OCI-LY3 (cell line): ENCODE data around the gene ARMC8.

Source experiments
- EZH2phosphoT487 ChIP-seq: fragments of 200-600 bp; shearing (Covaris generic); IDR thresholded peaks from 2 replicates; pipeline ENCODE4 v1.6.1; 2018; ENCODE audit warnings: antibody characterized with exemption, mixed run types, low read depth
- TF ChIP-seq, protein P1 (sequence below): fragments of 200-600, 300-600 bp; sonication (generic); IDR thresholded peaks from 2 replicates; pipeline ENCODE4 v1.5.1; 2014; ENCODE audit warnings: antibody characterized with exemption, low read length, low read depth

DNA sequence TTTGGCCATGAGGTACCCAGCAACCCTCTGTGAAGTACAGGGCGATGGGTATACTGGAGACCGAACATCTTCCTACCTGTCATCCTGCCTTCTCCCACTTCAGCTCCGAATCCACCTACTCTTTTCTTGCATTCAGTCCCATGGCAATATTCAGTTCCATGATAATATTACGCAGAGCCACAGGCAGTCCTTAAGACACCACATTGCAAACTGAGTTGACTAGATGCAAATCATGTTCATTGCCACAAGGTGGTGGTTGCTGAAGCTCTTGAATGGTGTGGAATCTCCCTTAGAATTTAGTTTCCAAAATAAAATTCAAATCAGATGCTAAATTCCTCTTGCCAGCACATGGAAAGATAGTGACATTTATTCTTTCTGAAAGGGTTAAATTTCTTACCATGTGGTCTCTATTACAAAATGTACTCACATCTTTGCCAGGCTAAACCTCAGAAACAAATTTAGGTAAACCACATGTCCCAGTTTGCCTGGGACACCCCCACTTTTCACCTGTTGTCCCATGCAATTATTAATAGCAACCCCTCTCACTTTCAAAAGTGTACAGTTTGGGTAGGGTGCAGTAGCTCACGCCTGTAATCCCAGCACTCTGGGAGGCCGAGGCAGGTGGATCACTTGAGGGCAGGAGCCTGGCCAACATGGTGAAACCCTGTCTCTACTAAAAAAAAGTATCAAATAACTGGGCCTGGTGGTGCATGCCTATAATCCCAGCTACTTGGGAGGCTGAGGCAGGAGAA, 144.2 kb downstream of the ARMC8 start:
- TF ChIP-seq, protein P1, sequence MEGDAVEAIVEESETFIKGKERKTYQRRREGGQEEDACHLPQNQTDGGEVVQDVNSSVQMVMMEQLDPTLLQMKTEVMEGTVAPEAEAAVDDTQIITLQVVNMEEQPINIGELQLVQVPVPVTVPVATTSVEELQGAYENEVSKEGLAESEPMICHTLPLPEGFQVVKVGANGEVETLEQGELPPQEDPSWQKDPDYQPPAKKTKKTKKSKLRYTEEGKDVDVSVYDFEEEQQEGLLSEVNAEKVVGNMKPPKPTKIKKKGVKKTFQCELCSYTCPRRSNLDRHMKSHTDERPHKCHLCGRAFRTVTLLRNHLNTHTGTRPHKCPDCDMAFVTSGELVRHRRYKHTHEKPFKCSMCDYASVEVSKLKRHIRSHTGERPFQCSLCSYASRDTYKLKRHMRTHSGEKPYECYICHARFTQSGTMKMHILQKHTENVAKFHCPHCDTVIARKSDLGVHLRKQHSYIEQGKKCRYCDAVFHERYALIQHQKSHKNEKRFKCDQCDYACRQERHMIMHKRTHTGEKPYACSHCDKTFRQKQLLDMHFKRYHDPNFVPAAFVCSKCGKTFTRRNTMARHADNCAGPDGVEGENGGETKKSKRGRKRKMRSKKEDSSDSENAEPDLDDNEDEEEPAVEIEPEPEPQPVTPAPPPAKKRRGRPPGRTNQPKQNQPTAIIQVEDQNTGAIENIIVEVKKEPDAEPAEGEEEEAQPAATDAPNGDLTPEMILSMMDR = peak; percentile 21; the same call in 1 of the 2 replicates
- no peak for TF ChIP-seq EZH2phosphoT487
